MM.1S (cell line): ENCODE results near the gene RYR2.

Experiments
- DNase-seq: peaks from one replicate; pipeline ENCODE4 v3.0.0-alpha.2; 2015
- H2AFZ ChIP-seq: fragments of 300-600 bp; sonication (generic); 2 replicates; pipeline ENCODE4 v1.6.0; 2016; ENCODE audit warnings: antibody characterized with exemption, low read length
- H3F3A ChIP-seq: fragments of 300-600 bp; sonication (generic); 2 replicates; pipeline ENCODE4 v1.6.1; 2016; ENCODE audit warnings: mild to moderate bottlenecking, antibody characterized with exemption, low read length, moderate library complexity, mixed read lengths; ENCODE audit not compliant: insufficient read depth
- H3K27ac ChIP-seq: fragments of 300-600 bp; sonication (generic); 2 replicates; pipeline ENCODE4 v1.5.1; 2016; ENCODE audit warnings: mild to moderate bottlenecking, low read length
- H3K27me3 ChIP-seq: fragments of 300-600 bp; sonication (generic); replicated peaks from 2 replicates; pipeline ENCODE4 v1.6.0; 2016; ENCODE audit warnings: low read length; ENCODE audit not compliant: insufficient read depth
- H3K36me3 ChIP-seq: fragments of 300-600 bp; sonication (generic); replicated peaks from 2 replicates; pipeline ENCODE4 v1.6.1; 2016; ENCODE audit warnings: mild to moderate bottlenecking, low read length, mixed read lengths; ENCODE audit not compliant: insufficient read depth
- H3K4me1 ChIP-seq: fragments of 300-600 bp; sonication (generic); 2 replicates; pipeline ENCODE4 v1.6.1; 2016; ENCODE audit warnings: low read length, mixed read lengths
- H3K4me2 ChIP-seq: fragments of 300-600 bp; sonication (generic); 2 replicates; pipeline ENCODE4 v1.6.0; 2016; ENCODE audit warnings: low read depth, low read length
- H3K4me3 ChIP-seq: fragments of 300-600 bp; sonication (generic); 2 replicates; pipeline ENCODE4 v1.5.1; 2016; ENCODE audit warnings: low read length, mixed read lengths
- H3K79me2 ChIP-seq: fragments of 300-600 bp; sonication (generic); 2 replicates; pipeline ENCODE4 v1.6.1; 2016; ENCODE audit warnings: mixed run types, low read length, mixed read lengths
- H3K9ac ChIP-seq: fragments of 300-600 bp; sonication (generic); 2 replicates; pipeline ENCODE4 v1.6.1; 2016; ENCODE audit warnings: low read length, mixed read lengths
- H3K9me2 ChIP-seq: fragments of 300-600 bp; sonication (generic); replicated peaks from 2 replicates; pipeline ENCODE4 v1.6.1; 2016; ENCODE audit warnings: mild to moderate bottlenecking, low read length, mixed read lengths; ENCODE audit not compliant: insufficient read depth
- H3K9me3 ChIP-seq: fragments of 300-600 bp; sonication (generic); replicated peaks from 2 replicates; pipeline ENCODE4 v1.6.1; 2016; ENCODE audit warnings: mild to moderate bottlenecking, low read length, mixed read lengths; ENCODE audit not compliant: insufficient read depth
- H4K20me1 ChIP-seq: fragments of 300-600 bp; sonication (generic); 2 replicates; pipeline ENCODE4 v1.6.1; 2016; ENCODE audit warnings: mild to moderate bottlenecking, low read length, moderate library complexity, mixed read lengths; ENCODE audit not compliant: insufficient read depth
- EZH2 ChIP-seq: fragments of 300-600 bp; sonication (generic); optimal IDR thresholded peaks from 2 replicates; pipeline ENCODE3; 2017; ENCODE audit warnings: low read depth, mild to moderate bottlenecking, antibody characterized with exemption, low read length, mixed read lengths
- EZH2phosphoT487 ChIP-seq: fragments of 300-600 bp; sonication (generic); IDR thresholded peaks from 2 replicates; pipeline ENCODE4 v1.6.1; 2018; ENCODE audit warnings: antibody characterized with exemption, low read length
- TF ChIP-seq, protein P1 (sequence below): fragments of 300-600 bp; sonication (generic); IDR thresholded peaks from 2 replicates; pipeline ENCODE4 v1.5.1; 2016; ENCODE audit warnings: antibody characterized with exemption, low read length, mixed read lengths

The RYR2 gene

DNA sequence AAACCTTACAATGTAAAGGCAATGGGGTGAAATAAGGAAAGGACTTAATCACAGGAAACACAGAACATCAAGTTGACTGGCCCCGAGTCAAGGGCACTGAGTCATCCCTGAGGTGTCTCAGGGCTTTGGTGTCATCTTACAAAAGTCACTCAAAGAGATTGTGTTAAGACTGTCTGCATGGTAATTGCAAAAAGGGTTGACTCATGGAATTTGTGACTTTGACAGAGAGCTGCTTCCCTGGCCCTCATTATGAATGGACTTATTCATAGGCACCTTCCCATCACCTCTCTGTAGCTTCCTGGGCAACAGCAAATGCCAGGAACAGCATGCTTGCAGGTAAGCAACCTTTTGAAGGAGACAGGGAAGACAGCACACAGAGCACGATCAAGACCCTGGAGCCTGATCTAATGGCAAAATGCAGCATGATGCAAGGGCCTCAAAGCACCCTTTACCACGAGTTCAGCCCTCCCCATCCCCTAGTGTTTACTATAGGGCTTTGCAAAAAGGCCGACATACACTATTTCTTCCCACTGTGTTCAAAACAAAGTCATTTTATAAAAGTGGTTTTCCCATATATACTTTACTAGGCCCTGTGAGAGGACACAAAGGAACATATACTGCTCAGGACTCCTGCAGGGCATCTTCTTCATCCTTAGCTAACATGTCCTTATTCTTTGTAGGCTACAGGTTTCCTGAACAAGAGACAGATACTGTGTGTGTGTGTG lies 831.7 kb downstream of the RYR2 start:
- TF ChIP-seq, protein P1, sequence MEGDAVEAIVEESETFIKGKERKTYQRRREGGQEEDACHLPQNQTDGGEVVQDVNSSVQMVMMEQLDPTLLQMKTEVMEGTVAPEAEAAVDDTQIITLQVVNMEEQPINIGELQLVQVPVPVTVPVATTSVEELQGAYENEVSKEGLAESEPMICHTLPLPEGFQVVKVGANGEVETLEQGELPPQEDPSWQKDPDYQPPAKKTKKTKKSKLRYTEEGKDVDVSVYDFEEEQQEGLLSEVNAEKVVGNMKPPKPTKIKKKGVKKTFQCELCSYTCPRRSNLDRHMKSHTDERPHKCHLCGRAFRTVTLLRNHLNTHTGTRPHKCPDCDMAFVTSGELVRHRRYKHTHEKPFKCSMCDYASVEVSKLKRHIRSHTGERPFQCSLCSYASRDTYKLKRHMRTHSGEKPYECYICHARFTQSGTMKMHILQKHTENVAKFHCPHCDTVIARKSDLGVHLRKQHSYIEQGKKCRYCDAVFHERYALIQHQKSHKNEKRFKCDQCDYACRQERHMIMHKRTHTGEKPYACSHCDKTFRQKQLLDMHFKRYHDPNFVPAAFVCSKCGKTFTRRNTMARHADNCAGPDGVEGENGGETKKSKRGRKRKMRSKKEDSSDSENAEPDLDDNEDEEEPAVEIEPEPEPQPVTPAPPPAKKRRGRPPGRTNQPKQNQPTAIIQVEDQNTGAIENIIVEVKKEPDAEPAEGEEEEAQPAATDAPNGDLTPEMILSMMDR = no peak
- TF ChIP-seq EZH2phosphoT487 = no peak
- TF ChIP-seq EZH2 = no peak
- H3K9me2 ChIP-seq = no peaks in the 10 kb centered on the region
- H3K27me3 ChIP-seq = no peaks in the 10 kb centered on the region
- no peak overlapping the region for H3K9ac ChIP-seq
- no peaks in the 10 kb centered on the region for H3K9me3 ChIP-seq
- H3K4me3 ChIP-seq = no peak overlapping the region
- DNase-seq = no peak
- H3K4me2 ChIP-seq = no peak overlapping the region
- no peaks in the 10 kb centered on the region for H3F3A ChIP-seq
- no peak overlapping the region for H2AFZ ChIP-seq
- no peak overlapping the region for H3K27ac ChIP-seq
- H3K36me3 ChIP-seq = no peaks in the 10 kb centered on the region
- H4K20me1 ChIP-seq = no peaks in the 10 kb centered on the region
- no peaks in the 10 kb centered on the region for H3K4me1 ChIP-seq
- no peaks in the 10 kb centered on the region for H3K79me2 ChIP-seq

DNA sequence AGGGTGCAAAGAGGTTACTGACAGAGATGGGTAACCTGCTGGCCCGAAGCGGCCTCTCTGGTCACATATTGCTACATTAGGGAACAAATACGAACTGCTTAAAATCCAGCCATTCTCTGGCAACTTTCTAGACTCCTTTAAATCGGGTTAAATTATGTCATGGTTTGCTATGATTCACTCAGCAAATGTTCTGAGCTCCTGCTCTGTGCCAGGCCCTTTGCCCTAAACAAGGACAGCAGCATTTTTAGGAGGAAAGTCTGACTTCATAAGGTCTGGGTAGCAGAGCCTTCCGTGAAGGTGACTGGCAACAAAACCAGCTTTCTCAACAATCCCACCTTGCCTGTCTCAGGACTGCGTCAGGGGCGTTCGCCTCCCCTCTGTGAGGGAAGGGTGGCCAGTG lies 833.3 kb downstream of the RYR2 start:
- Histone ChIP-seq H3K27me3 (no peaks in the 10 kb centered on the region), H3K9me3 (no peaks in the 10 kb centered on the region), H3K4me1 (no peaks in the 10 kb centered on the region), H3K79me2 (no peaks in the 10 kb centered on the region), H3F3A (no peaks in the 10 kb centered on the region), H3K9ac (no peak overlapping the region), H2AFZ (no peak overlapping the region), H3K9me2 (no peaks in the 10 kb centered on the region), H3K4me3 (no peak overlapping the region), H3K4me2 (no peak overlapping the region), H3K36me3 (no peaks in the 10 kb centered on the region), H3K27ac (no peak overlapping the region), H4K20me1 (no peaks in the 10 kb centered on the region)
- DNase-seq = no peak
- TF ChIP-seq EZH2 = no peak
- no peak for TF ChIP-seq EZH2phosphoT487
- TF ChIP-seq, protein P1 = no peak

DNA sequence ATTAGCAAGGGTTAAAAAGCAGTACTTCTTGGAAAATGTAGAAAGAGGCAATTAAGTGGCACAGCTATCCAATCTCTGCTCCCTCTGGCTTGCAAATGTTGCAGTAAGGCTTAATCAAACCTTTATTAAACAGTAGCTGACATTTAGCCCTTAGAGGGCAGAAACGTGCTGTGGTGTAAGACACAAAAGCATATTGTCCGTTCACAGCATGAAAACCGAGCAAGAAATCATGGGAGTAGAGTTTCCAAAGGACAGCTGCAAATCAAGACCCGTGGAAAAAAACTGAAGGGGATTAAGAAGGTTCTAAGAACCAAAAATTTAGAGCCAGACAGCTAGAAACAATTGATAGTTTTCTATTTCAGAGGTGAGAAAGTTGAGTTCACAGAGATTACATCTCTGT lies 835.6 kb downstream of the RYR2 start:
- DNase-seq = no peak
- no peak overlapping the region for H2AFZ ChIP-seq
- no peak overlapping the region for H3K4me2 ChIP-seq

More for the DNA sequence above, 835.6 kb downstream of the RYR2 start:
- Histone ChIP-seq H3F3A (no peaks in the 10 kb centered on the region), H3K27ac (no peak overlapping the region), H3K27me3 (no peaks in the 10 kb centered on the region), H3K4me3 (no peak overlapping the region), H3K9me2 (no peaks in the 10 kb centered on the region), H3K9ac (no peak overlapping the region), H3K4me1 (no peaks in the 10 kb centered on the region), H3K79me2 (no peaks in the 10 kb centered on the region), H4K20me1 (no peaks in the 10 kb centered on the region), H3K36me3 (no peaks in the 10 kb centered on the region), H3K9me3 (no peaks in the 10 kb centered on the region)
- TF ChIP-seq, protein P1 = no peak
- TF ChIP-seq EZH2phosphoT487 = no peak
- no peak for TF ChIP-seq EZH2
